GDM1 (cell line): ENCODE data around the gene HSD17B7.

Experiments
- DNase-seq: peaks from one replicate; lab custom pipeline; 2025; lab: John Stamatoyannopoulos, UW

The HSD17B7 gene

GRCh38 chr1:162856260-162856659 is 65.8 kb downstream of the HSD17B7 start:
- DNase-seq: no peak

- DNase-seq: no peak
Observed at GRCh38 chr1:162857850-162858249, 67.3 kb downstream of the HSD17B7 start.

- DNase-seq: no peak
Observed at GRCh38 chr1:162859191-162859590, 68.7 kb downstream of the HSD17B7 start.

- DNase-seq: no peak
Observed at GRCh38 chr1:162861101-162861500, 70.6 kb downstream of the HSD17B7 start, which contains the start of gene CCDC190. TSS of gene CCDC190 (minus strand) at chr1:162861175. CDS start at chr1:162859646, 1,529 bp downstream.

GRCh38 chr1:162861625-162862024 is 71.1 kb downstream of the HSD17B7 start:
- DNase-seq: no peak
